NT2/D1 (cell line): ENCODE measurements around the gene LRRC25.

Experiments used
- SUZ12 ChIP-seq: IDR thresholded peaks from 2 replicates; pipeline ENCODE4 v1.6.1; 2011; ENCODE audit not compliant: insufficient read length, insufficient read depth; ENCODE audit errors: extremely low read depth
- ZNF274 ChIP-seq: IDR thresholded peaks from 2 replicates; pipeline ENCODE4 v1.6.1; 2011; ENCODE audit warnings: mild to moderate bottlenecking, low read depth, low read length

GRCh38 chr19:18438331-18439024 is 41.1 kb upstream of the LRRC25 start:
- no peak for TF ChIP-seq SUZ12
- TF ChIP-seq ZNF274 = no peak
